Activated effector memory CD4-positive, alpha-beta T cell treated with Interleukin-2 at 50 U/mL for 16 hours (primary cell): Measurements from ENCODE around the gene ANK2.
"Not testable (repeated sequence)": the region's sequence is repeated elsewhere in the genome, so short reads cannot be mapped to it uniquely, and the experiment has no call there.

ENCODE experiments used
- DNase-seq: peaks from one replicate; pipeline ENCODE4 v3.0.0-alpha.2; 2020

Gene ANK2

GRCh38 chr4:113221990-113222389, 172.5 kb downstream of the ANK2 start:
- no peak for DNase-seq

GRCh38 chr4:113222471-113222870, 173.0 kb downstream of the ANK2 start:
- DNase-seq, result no peak

GRCh38 chr4:113223001-113223400, 173.5 kb downstream of the ANK2 start:
- DNase-seq, result no peak

- no peak for DNase-seq
Measured at GRCh38 chr4:113232194-113232593, 182.7 kb downstream of the ANK2 start.

GRCh38 chr4:113236916-113237315, 187.5 kb downstream of the ANK2 start:
- DNase-seq, result no peak

GRCh38 chr4:113243312-113243711, 193.9 kb downstream of the ANK2 start:
- DNase-seq, result no peak

GRCh38 chr4:113244747-113245146, 195.3 kb downstream of the ANK2 start:
- not testable (repeated sequence) for DNase-seq

- DNase-seq, result no peak
Measured at GRCh38 chr4:113248320-113248719, 198.9 kb downstream of the ANK2 start.

GRCh38 chr4:113255628-113256027, 206.2 kb downstream of the ANK2 start:
- no peak for DNase-seq

GRCh38 chr4:113256946-113257345, 207.5 kb downstream of the ANK2 start:
- no peak for DNase-seq

- no peak for DNase-seq
Measured at GRCh38 chr4:113260688-113261087, 211.2 kb downstream of the ANK2 start.

GRCh38 chr4:113263274-113263673, 213.8 kb downstream of the ANK2 start:
- DNase-seq, result no peak

- no peak for DNase-seq
Measured at GRCh38 chr4:113270520-113271319, 221.3 kb downstream of the ANK2 start.

- DNase-seq, result no peak
Measured at GRCh38 chr4:113272523-113272922, 223.1 kb downstream of the ANK2 start.

GRCh38 chr4:113273721-113274220, 224.3 kb downstream of the ANK2 start:
- DNase-seq, result no peak

- no peak for DNase-seq
Measured at GRCh38 chr4:113276464-113277170, 227.2 kb downstream of the ANK2 start.

- peak; percentile 4 for DNase-seq
Measured at GRCh38 chr4:113278324-113278934, 229.0 kb downstream of the ANK2 start.

GRCh38 chr4:113285501-113285900, 236.0 kb downstream of the ANK2 start:
- DNase-seq, result no peak

GRCh38 chr4:113288257-113288656, 238.8 kb downstream of the ANK2 start:
- DNase-seq, result no peak

- no peak for DNase-seq
Measured at GRCh38 chr4:113288696-113289095, 239.2 kb downstream of the ANK2 start.

- no peak for DNase-seq
Measured at GRCh38 chr4:113289766-113290165, 240.3 kb downstream of the ANK2 start.

GRCh38 chr4:113290666-113291065, 241.2 kb downstream of the ANK2 start:
- no peak for DNase-seq

- DNase-seq, result no peak
Measured at GRCh38 chr4:113292371-113293042, 243.1 kb downstream of the ANK2 start.
